ENCODE data around the gene TNS3. TPM values are rescaled to one million over a fixed set of nuclear protein-coding genes. Genes with fewer than 3 reads are reported as not detected.

Gene TNS3
- total and polyA plus RNA-seq, 10 of the 15 experiments (the other 5 are each of a cell fraction or from before 2014, with no cell fraction given): 0.27 to 2.7 (median 0.79) TPM

GRCh38 chr7:47295606-47296005, 286.3 kb downstream of the TNS3 start:
- H3K4me3 ChIP-seq: no peak overlapping the region
- ChIA-PET RAD21 (ENCODE audit: unreplicated experiment) (no interaction called here), SMC1A (ENCODE audit: uncharacterized antibody, unreplicated experiment) (no interaction called here), POLR2A (no interaction called here), CTCF (interaction anchor here (1.3 kb wide), 1 partner anchor 29 kb away, joined by 3 read pairs; no protein-coding TSS in a partner anchor)
- DNase-seq (ENCODE audit: low read depth, low spot score): no peak
- no TSS peak for BruUV-seq (replicated peaks)
- H3K79me2 ChIP-seq (ENCODE audit: control insufficient read depth, insufficient read depth, low read length): no peaks in the 10 kb centered on the region
- peaks cover 11% of the 10 kb centered on the region for H3K4me1 ChIP-seq (ENCODE audit: control insufficient read depth, insufficient read depth, low read length)
- TF ChIP-seq SUZ12 (IDR thresholded peaks at IDR 0.05; ENCODE audit: unreplicated experiment): no peak
- no peak for TF ChIP-seq RAD21 (IDR thresholded peaks at IDR 0.05; ENCODE audit: insufficient read depth, low read depth, low read length)
- no peak for TF ChIP-seq ZSCAN29 (IDR thresholded peaks at IDR 0.05)
- no peak for TF ChIP-seq CHD4 (IDR thresholded peaks at IDR 0.05)
- no peak for TF ChIP-seq TCF12 (IDR thresholded peaks at IDR 0.05; ENCODE audit: low read depth, low read length)
- TF ChIP-seq SREBF2 (IDR thresholded peaks at IDR 0.05; ENCODE audit: low read length): no peak
- no peak for TF ChIP-seq IRF4 (IDR thresholded peaks at IDR 0.05; ENCODE audit: low read depth, low read length)
- no peak for TF ChIP-seq ZNF274 (IDR thresholded peaks at IDR 0.05; ENCODE audit: insufficient read depth, insufficient read length)
- TF ChIP-seq WRNIP1 (IDR thresholded peaks at IDR 0.05; ENCODE audit: borderline replicate concordance, low read depth, low read length): no peak
- no peak for TF ChIP-seq CBX3 (IDR thresholded peaks at IDR 0.05; ENCODE audit: borderline replicate concordance, low read depth)
- no peak for TF ChIP-seq CHD2 (IDR thresholded peaks at IDR 0.05; ENCODE audit: borderline replicate concordance, low read depth, low read length)
- no peak for TF ChIP-seq CBX5 (IDR thresholded peaks at IDR 0.05; ENCODE audit: low read depth)
- TF ChIP-seq, protein P1, sequence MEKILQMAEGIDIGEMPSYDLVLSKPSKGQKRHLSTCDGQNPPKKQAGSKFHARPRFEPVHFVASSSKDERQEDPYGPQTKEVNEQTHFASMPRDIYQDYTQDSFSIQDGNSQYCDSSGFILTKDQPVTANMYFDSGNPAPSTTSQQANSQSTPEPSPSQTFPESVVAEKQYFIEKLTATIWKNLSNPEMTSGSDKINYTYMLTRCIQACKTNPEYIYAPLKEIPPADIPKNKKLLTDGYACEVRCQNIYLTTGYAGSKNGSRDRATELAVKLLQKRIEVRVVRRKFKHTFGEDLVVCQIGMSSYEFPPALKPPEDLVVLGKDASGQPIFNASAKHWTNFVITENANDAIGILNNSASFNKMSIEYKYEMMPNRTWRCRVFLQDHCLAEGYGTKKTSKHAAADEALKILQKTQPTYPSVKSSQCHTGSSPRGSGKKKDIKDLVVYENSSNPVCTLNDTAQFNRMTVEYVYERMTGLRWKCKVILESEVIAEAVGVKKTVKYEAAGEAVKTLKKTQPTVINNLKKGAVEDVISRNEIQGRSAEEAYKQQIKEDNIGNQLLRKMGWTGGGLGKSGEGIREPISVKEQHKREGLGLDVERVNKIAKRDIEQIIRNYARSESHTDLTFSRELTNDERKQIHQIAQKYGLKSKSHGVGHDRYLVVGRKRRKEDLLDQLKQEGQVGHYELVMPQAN (conservative IDR thresholded peaks at IDR 0.05): no peak
- TF ChIP-seq RBBP5 (conservative IDR thresholded peaks at IDR 0.05): no peak
- no peak for TF ChIP-seq EZH2 (IDR thresholded peaks at IDR 0.05; ENCODE audit: borderline replicate concordance, control insufficient read depth, low read depth, low read length)
- 34% methylated on average over 7 of the region's 7 CpGs for WGBS (ENCODE audit: insufficient coverage, insufficient replicate concordance, low lambda C conversion rate, missing lambda C conversion rate)
- H2AFZ ChIP-seq (ENCODE audit: control insufficient read depth, low read depth, low read length): no peak overlapping the region
- in situ Hi-C loops (cut with MboI): no loop called here
- ATAC-seq: no peak
- no peak for FAIRE-seq
- H4K20me1 ChIP-seq (ENCODE audit: control insufficient read depth, insufficient read depth): no peaks in the 10 kb centered on the region
- H3K27ac ChIP-seq (ENCODE audit: control insufficient read depth, insufficient read depth): no peak overlapping the region
- H3K9ac ChIP-seq (ENCODE audit: control insufficient read depth, insufficient read depth, low read length): no peak overlapping the region
- H3K27me3 ChIP-seq (replicated peaks in 1 of 2; ENCODE audit: control insufficient read depth in 2 of 2, insufficient read depth in 2 of 2, low read length in 1 of 2): no peaks in the 10 kb centered on the region; a peak in 2 of 4 replicates
- H3K9me3 ChIP-seq (replicated peaks; ENCODE audit: control insufficient read depth, insufficient read depth, low read length): no peaks in the 10 kb centered on the region
- intact Hi-C loops (cut with micrococcal nuclease; ENCODE audit: unreplicated experiment): no loop called here
- H3K36me3 ChIP-seq (ENCODE audit: control insufficient read depth in 2 of 2, insufficient read depth in 2 of 2, low read length in 1 of 2): no peaks in the 10 kb centered on the region
- no peak overlapping the region for H3K4me2 ChIP-seq (ENCODE audit: control insufficient read depth, insufficient read depth)

Measured in GM12878 (cell line).